HG03571 (cell line): ENCODE measurements around the gene TPCN1.

Experiments used
- ATAC-seq: cut with Tn5 transposase; IDR thresholded peaks from one replicate; pipeline ENCODE4 v1.9.1; 2021; ENCODE audit not compliant: unreplicated experiment

TPCN1 gene

DNA sequence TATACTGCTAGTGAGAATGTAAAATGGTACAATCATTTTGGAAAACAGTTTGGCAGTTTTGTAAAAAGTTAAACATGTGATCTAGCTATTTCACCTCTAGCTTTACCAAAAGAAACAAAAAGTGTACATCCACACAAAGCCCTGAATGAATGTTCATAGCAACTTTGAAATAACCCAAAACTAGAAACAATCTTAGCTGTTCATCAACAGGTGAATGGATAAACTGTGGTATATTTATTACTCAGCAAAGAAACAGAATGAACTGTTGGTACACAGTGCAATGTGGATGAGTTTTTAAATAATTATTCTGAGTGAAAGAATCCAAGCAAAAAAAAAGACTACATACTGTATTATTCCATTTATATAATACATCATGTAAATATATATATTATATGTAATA is 36.3 kb downstream of the TPCN1 start:
- no peak for ATAC-seq

DNA sequence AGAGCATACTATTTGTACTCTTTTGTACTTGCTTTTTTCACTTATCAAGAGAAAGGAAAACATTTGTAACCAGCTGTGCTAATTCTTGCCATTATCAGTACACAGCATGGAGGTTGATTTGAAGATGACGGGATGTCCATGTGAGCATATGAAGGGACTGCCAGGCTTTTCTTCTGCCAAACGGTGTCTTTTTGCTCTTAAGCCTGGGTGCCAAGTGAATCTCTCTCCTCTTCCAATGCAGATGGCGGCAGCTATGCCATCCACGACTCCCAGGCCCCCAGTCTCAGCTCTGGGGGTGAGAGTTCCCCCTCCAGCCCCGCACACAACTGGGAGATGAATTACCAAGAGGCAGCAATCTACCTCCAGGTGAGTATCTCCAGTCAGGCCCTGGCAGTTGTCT is 38.9 kb downstream of the TPCN1 start:
- no peak for ATAC-seq

DNA sequence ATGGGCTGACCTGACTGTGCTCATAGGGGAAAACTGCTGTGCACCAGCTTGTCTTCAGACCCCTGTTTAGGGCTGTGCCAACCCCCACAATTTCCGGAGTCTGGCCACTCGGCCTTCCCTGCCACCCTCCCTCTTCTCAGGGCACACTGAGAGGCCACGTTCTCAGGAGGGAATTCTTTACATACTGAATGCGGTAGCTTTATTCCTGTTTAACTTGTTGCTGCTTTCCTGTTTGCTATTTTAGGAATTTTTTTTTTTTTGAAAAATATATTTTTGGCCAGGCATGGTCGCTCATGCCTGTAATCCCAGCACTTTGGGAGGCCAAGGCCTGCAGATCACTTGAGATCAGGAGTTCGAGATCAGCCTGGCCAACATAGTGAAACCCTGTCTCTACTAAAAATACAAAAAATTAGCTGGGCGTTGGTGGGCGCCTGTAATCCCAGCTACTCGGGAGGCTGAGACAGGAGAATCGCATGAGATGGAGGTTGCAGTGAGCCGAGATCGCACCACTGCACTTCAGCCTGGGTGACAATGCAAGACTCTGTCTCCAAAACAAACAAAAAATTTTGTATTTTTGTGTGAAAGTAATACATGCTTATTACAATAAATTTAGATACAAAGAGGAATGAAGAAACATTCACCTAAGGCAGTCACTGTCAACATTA is 39.5 kb downstream of the TPCN1 start:
- no peak for ATAC-seq

DNA sequence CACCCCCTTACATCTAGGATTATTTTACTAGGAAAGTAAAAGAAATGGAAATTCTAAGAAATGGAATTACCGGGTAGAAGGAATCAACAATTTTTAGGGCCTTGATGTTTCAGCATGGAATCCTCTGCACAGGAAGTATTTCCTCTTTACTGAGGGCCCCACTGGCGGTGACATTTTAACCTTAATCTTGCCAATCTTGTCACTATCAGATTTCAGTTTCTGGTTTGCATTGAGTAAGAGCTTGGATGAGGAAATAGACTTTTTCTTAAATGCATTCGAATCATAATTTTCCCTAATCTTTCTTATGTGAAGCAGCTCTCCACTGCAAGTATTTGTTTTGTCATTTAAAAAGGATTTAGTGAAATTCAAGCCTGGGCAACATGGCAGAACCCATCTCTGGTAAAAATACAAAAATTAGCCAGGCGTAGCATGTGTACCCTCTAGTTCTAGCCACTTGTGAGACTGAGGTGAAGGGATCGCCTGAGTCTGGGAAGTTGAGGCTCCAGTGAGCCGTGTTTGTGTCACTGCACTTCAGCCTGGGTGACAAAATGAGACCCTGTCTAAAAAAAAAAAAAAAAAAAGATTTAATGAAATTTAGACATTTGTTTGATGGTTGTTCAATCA is 40.7 kb downstream of the TPCN1 start:
- no peak for ATAC-seq

DNA sequence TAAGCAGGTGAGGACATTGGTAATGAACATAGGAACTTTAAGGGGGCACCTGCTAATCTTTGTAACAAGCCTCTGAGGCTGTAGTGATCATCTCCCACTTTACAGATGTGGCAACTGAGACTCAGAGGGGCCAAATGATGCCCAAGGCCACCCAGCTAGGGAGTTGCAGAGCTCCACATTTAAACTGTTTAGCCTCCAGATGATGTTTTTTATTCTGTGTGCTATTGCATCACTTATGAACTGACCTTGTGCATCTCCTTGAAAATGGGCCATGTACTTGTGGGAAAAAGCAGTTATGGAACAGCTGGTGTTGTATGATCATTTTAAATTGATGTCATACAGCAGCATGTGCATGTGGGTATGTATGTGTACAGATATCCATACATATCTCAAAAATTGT is 41.4 kb downstream of the TPCN1 start:
- no peak for ATAC-seq

DNA sequence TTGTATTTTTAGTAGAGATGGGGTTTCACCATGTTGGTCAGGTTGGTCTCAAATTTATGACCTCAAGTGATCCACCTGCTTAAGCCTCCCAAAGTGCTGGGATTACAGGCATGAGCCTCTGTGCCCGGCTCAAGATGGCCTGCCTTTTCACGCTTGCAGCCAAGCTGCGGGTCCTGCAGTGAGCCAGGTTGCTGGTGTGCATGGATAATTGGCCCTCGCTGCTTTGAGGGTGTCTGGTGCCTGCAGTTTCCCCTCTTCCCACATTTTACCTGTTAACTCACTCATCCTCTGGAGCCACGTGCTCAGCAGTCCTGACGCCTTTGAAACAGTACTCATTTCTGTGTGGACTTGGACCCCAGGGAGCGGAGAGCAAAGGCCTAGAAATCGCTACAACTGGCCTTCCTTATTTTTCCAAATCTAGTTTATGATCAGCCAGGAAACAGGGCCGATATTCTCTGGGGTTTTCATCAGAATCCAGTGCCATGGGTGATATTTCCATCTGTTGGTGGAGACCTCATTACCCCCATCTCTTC is 42.2 kb downstream of the TPCN1 start:
- no peak for ATAC-seq

DNA sequence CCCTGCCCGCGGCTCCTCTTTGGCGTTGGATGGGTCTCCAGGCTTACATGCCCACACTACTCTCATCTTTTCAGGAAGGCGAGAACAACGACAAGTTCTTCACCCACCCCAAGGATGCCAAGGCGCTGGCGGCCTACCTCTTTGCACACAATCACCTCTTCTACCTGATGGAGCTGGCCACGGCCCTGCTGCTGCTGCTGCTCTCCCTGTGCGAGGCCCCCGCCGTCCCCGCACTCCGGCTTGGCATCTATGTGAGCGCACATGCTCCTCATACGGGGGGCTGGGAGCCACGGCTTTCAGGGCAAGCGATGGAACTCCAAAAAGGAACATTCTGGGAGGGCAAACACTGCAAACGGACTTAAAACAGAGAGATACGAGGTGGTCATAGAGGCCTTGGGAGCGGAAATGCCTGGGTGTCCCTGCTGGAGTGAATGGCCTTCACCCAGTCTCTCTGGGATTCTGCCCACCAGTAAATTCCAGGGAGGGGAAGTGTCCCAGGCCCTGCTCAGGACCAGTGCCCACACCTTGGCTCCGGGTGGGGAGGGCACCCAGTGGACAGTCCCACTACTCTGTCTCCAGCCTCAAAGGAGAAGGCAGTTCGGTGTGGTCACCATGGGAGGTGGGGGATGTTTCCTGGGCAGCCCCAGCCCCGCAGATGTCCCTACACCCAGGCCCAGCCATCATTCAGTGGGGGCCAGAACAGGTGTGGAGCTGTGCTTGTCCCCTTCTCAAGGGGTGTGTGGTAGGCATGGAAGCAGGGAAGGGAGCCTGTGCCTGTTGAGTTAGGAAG is 45.0 kb downstream of the TPCN1 start:
- ATAC-seq, result no peak

DNA sequence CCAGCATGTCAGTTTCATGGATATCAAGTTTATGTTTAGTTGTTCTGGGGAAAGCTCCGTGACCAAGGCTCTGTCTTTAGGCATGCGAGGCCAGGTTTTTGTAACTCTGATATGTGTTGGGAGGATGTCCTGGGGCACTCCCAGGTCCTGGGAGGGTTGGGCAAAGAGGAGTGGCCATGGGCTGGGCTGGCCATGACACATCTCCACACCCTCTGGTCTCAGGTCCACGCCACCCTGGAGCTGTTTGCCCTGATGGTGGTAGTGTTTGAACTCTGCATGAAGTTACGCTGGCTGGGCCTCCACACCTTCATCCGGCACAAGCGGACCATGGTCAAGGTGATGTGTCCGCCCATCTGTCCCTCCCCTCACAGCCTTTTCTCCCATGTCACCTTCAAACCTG is 46.4 kb downstream of the TPCN1 start:
- ATAC-seq, result no peak

DNA sequence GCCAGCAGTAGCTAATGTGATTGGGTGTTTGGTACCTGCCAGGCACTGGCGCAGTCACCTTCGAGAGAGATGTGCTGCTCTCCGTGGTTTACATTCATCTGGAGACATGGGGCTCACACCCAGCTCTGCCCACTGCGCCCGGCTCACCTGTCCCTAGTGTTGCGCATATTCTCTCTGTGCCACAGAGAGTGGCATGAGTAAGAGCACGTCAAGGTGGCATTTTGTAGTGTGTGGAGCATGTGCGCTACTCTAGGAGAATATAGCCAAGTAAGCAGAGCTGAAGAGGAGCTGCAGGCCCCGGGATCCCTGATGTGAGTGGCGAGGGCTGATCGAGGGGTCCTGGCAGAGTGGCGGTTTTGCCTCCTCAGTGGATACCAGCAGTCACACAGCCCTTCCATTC is 46.9 kb downstream of the TPCN1 start:
- ATAC-seq, result no peak

DNA sequence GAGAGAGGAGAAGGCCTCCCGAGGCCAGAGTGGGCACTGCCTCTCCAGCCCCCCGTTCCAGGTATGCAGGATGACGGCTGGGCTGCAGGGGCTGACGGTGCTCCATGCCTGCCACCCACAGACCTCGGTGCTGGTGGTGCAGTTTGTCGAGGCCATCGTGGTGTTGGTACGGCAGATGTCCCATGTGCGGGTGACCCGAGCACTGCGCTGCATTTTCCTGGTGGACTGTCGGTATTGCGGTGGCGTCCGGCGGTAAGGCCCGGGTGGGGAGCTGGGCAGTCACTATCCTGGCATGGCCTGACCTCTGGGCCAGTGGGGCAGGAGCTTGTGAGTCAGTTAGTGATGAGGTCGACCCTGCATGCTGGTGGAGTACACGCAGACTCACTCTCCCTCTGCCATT is 47.4 kb downstream of the TPCN1 start:
- no peak for ATAC-seq

DNA sequence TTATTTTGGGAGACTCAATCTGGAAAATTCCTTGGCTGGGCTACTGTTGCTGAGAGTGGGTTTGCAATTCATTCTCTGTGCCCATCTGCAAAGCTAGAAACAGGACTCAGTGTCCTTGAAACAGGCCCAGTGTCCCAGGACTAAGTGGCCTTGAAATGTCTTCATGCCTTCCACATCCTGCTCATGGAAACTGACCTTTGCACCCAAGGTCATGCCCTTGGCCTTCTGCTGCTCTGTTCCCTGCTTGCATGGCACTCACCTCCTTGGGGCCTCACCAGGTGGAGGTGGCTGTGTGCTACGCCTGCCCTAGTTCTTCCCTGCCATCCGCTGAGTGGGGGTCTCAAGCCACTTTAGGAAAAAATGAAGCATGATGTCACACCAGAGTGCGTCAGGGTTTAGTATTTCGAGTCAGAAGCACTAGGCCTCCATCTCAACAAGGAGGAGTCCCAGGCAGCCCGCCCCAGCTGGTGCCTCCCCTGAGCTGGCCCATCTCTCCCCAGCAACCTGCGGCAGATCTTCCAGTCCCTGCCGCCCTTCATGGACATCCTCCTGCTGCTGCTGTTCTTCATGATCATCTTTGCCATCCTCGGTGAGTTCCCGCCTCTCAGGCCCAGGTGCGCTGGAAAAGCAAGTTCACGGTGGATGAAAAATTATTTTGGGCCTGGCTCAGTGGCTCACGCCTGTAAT is 48.1 kb downstream of the TPCN1 start:
- ATAC-seq, result no peak

DNA sequence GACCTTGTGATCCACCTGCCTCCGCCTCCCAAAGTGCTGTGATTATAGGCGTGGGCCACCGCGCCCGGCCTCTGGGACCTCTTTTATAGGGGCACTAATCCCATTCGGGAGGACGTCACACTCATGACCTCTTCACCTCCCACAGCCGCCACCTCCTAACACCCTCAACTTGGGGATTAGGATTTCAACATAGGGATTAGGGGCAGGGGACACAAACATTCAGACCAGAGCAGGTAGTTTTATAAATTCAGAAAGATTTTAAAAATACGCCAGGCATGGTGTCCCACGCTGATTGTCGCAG is 49.4 kb downstream of the TPCN1 start:
- ATAC-seq, result no peak

DNA sequence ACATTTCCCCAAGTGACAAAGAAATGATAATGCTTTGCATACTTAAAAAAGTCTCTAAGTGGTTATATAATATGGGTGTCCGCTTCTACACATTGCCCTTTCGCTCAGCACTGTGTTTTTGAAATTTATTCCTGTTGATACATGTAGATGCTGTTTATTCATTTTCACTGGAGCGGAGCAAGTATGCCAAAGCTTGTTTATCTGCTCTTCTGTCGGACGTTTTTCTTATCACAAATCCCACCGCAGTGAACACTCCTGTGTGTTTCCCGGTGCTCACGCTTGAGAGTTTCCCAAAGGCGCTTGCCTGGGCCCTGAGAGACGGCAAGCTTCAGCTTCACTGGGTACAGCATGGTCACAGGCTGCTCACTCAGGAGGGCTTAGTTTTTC is 50.2 kb downstream of the TPCN1 start:
- ATAC-seq, result no peak

DNA sequence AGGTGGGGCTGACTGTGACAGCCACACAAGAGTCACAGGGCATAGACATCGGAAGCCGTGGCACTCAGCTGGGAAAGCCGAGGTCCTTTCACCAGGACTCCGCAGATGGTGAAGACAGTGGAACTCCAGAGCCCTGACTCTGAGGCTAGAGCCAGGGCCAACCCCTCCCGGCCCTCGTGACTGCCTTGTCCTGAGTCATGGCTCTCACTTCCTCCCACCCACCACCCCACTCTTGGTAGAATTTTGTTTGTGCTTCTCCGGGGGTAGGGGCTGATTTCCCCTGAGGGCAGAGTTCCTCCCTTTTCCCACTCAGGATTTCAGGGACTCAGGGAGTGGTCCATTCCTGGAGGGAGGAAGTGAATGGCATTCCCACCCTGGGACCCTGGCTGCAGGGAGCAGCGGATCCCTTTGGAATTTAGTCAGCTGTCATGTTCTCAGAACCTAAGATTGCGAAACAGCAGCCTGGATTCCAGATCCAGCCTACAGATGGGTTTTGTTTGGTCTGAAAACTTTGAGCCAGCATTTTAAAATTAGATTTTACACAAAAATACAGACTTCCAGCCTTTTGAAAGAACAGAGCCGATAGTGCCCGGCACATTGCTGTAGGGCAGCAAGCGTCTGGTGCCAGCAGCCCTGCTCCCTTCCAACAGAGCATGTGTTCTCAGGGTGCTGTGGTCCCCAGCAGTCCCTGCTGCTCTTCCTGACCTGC is 50.7 kb downstream of the TPCN1 start:
- ATAC-seq, result no peak

DNA sequence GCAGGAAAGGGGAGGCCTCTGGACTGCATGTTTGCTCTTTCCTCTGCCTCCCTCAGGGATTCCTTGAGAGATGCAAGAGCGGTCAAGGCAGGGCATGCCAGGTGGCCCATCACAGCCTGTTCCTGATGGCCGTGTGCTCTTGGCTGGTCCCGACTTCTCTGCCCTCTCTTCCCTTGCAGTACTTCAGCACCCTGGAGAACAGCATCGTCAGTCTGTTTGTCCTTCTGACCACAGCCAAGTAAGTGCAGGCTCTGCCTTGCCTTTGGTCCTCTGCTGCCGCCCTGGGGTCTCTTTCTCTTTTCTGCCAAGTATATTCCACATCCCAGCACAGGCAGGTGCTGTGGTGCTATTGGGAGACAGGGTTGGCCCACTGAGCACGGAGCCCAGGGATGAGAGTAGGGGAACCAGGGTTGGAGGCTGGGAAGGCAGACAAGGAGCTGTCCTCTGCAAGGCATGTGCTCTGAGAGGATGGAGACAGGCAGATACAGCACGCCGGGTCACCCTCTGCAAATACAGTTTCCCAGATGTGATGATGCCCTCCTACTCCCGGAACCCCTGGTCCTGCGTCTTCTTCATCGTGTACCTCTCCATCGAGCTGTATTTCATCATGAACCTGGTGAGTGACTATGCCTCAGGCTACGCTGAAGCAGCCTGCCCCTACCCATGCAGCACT is 51.9 kb downstream of the TPCN1 start:
- no peak for ATAC-seq

DNA sequence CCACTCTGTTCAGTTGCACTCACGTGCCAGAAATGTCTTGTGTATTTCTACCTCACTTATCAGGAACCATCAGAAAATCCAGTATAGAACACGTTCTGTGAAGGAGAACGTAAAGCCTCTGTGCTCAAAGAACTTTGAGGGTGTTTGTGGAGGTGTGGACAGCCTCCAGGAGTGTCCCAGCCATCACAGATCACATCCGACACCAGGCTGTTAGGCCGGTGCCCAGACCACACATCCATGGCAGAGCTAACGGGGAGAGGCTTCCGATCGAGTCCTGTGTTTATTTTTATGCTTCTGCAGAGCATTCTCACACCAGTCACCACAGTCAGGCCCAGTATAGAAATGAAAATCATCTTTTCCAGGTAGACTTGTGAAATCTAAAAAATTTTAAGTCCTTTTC is 53.6 kb downstream of the TPCN1 start:
- no peak for ATAC-seq

DNA sequence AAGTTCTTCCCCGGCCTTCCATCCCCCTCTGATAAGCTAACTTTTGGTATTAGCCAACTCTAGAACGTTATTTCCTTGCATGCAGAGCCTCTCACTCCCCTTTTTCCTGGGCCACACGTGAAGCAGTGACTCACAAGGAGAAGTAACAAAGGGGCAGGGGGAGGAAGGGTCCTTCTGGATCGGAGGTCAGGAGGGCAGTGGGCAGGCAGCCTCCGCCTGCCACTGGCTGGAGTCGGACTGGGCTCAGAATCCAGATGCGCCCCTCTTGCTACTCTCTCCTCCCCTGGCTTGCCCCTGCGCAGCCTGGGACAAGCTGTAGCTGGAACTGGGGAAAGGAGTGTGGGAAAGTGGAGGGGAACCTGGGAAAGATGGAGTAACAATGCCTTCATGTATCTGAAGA is 55.0 kb downstream of the TPCN1 start:
- ATAC-seq, result no peak

DNA sequence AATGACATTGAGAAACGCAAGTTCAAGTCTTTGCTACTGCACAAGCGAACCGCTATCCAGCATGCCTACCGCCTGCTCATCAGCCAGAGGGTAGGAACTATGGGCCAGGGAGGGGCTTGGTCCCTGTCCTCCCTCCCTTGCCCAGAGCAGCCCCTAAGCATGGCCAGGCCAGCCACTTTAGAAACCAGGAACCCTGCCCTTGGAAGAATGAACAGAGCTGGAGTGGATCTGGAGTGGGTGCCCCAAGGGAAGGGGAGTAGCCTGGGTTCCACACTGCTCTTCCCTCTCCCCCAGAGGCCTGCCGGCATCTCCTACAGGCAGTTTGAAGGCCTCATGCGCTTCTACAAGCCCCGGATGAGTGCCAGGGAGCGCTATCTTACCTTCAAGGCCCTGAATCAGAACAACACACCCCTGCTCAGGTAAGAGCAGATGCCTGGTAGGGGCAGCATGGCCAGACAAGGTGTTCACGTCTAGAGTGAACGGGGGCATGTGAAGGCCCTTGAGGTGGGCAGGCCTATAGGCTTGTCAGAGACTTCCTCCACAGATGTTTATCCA is 55.8 kb downstream of the TPCN1 start:
- ATAC-seq, result no peak

DNA sequence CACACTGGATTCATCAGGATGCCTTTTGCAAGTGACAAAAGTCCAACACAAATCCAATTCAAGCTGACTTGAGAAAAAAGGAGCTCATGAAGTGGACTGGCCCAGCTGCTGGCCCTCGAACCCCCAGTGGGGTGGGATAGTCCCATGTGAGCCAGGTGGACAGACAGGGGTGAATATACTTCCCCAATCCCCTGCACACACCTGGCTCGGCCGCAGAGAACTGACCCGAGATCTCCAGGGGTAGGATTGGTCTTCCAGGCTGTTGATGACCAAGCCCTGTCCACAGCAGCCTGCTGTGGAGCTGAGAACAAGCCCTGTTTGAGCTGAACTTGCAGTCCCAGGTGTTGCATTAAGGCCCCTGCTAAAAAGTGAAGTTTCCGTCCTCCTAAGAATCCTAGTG is 56.2 kb downstream of the TPCN1 start:
- no peak for ATAC-seq

DNA sequence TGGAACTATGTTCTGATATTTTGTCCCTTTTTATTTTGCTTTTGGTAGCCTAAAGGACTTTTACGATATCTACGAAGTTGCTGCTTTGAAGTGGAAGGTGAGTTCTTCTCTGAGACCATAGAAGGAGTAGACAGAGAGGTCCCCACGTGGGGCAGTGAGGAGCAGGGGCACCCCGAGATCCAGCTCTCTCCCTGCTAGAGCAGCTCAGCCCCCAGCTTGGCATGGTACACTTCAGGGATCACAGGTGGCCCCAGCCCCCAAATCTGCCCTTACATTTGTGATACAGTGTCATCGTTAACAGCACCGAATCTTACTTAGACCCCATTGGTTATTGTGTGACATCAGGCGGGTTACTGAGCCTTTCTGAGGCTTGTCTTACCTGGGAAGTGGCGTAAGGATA is 56.9 kb downstream of the TPCN1 start:
- no peak for ATAC-seq
